ENCODE measurements around the gene MRPL54. TPM values are rescaled to one million over a fixed set of nuclear protein-coding genes. Genes with fewer than 3 reads are reported as not detected.
A peak's percentile ranks its signal among the peaks of the same experiment; 100 is the strongest.

MRPL54 gene
- total RNA-seq, 1 donor from 2014 or later = 52.4 TPM

- peaks cover 11% of the 10 kb centered on the region for H3K27me3 Mint-ChIP-seq (ENCODE audit: low read depth)
- no peak for TF ChIP-seq CTCF (IDR thresholded peaks at IDR 0.05)
- H3K4me3 Mint-ChIP-seq (ENCODE audit: unreplicated experiment) = peak overlapping the region; percentile 51
These were observed 41.2 kb upstream of the MRPL54 start for GRCh38 chr19:3721131-3721886.

GRCh38 chr19:3721887-3722442 lies 40.5 kb upstream of the MRPL54 start:
- no peaks in the 10 kb centered on the region for H3K9me3 Mint-ChIP-seq (ENCODE audit: low read depth)
- DNase-seq (ENCODE audit: low spot score) = no peak
- no peak for TF ChIP-seq CTCF (IDR thresholded peaks at IDR 0.05)
- H3K27me3 Mint-ChIP-seq (ENCODE audit: low read depth) = peaks cover 11% of the 10 kb centered on the region
- no peak overlapping the region for H3K27ac Mint-ChIP-seq (ENCODE audit: unreplicated experiment)
- no peak overlapping the region for H3K4me3 Mint-ChIP-seq (ENCODE audit: unreplicated experiment)
- no peaks in the 10 kb centered on the region for H3K36me3 Mint-ChIP-seq (ENCODE audit: low read depth)
- H3K4me1 Mint-ChIP-seq (ENCODE audit: low read depth) = peaks cover 11% of the 10 kb centered on the region

More at GRCh38 chr19:3721131-3721886, 41.2 kb upstream of the MRPL54 start:
- DNase-seq (ENCODE audit: low spot score) = no peak
- no peaks in the 10 kb centered on the region for H3K9me3 Mint-ChIP-seq (ENCODE audit: low read depth)
- H3K27ac Mint-ChIP-seq (ENCODE audit: unreplicated experiment) = no peak overlapping the region
- H3K36me3 Mint-ChIP-seq (ENCODE audit: low read depth) = no peaks in the 10 kb centered on the region
- peaks cover 11% of the 10 kb centered on the region for H3K4me1 Mint-ChIP-seq (ENCODE audit: low read depth)

GRCh38 chr19:3722443-3723109 lies 39.9 kb upstream of the MRPL54 start:
- no peak for TF ChIP-seq CTCF (IDR thresholded peaks at IDR 0.05)
- Mint-ChIP-seq H3K27ac (ENCODE audit: unreplicated experiment) (no peak overlapping the region), H3K27me3 (ENCODE audit: low read depth) (peaks cover 11% of the 10 kb centered on the region), H3K4me3 (ENCODE audit: unreplicated experiment) (no peak overlapping the region), H3K36me3 (ENCODE audit: low read depth) (no peaks in the 10 kb centered on the region), H3K4me1 (ENCODE audit: low read depth) (peaks cover 11% of the 10 kb centered on the region), H3K9me3 (ENCODE audit: low read depth) (no peaks in the 10 kb centered on the region)
- no peak for DNase-seq (ENCODE audit: low spot score)

- Mint-ChIP-seq H3K9me3 (ENCODE audit: low read depth) (no peaks in the 10 kb centered on the region), H3K4me3 (ENCODE audit: unreplicated experiment) (no peak overlapping the region), H3K4me1 (ENCODE audit: low read depth) (peaks cover 11% of the 10 kb centered on the region), H3K36me3 (ENCODE audit: low read depth) (no peaks in the 10 kb centered on the region), H3K27ac (ENCODE audit: unreplicated experiment) (no peak overlapping the region), H3K27me3 (ENCODE audit: low read depth) (peaks cover 11% of the 10 kb centered on the region)
- TF ChIP-seq CTCF (IDR thresholded peaks at IDR 0.05) = no peak
- no peak for DNase-seq (ENCODE audit: low spot score)
These were observed 39.4 kb upstream of the MRPL54 start for GRCh38 chr19:3723110-3723488.

- no peak overlapping the region for H3K27ac Mint-ChIP-seq (ENCODE audit: unreplicated experiment)
These were observed 38.6 kb upstream of the MRPL54 start for GRCh38 chr19:3723883-3724282.

More at GRCh38 chr19:3723883-3724282, 38.6 kb upstream of the MRPL54 start:
- peaks cover 11% of the 10 kb centered on the region for H3K27me3 Mint-ChIP-seq (ENCODE audit: low read depth)
- no peaks in the 10 kb centered on the region for H3K9me3 Mint-ChIP-seq (ENCODE audit: low read depth)
- no peak overlapping the region for H3K4me3 Mint-ChIP-seq (ENCODE audit: unreplicated experiment)
- TF ChIP-seq CTCF (IDR thresholded peaks at IDR 0.05) = no peak
- H3K4me1 Mint-ChIP-seq (ENCODE audit: low read depth) = peaks cover 11% of the 10 kb centered on the region
- H3K36me3 Mint-ChIP-seq (ENCODE audit: low read depth) = no peaks in the 10 kb centered on the region
- no peak for DNase-seq (ENCODE audit: low spot score)
